Keratinocyte (primary cell): ENCODE results near the gene OAF. TPM values are rescaled to one million over a fixed set of nuclear protein-coding genes. Genes with fewer than 3 reads are reported as not detected.

Experiments
- DNase-seq: peaks from one replicate; pipeline ENCODE4 v3.0.0-alpha.2; 2011; ENCODE audit warnings: low read depth, missing footprints, low spot score
- FAIRE-seq: peaks from 2 replicates; lab custom pipeline; 2011; peaks lifted over from hg19 to GRCh38; lab: Jason Lieb, UNC
- H2AFZ ChIP-seq: 2 replicates; pipeline ENCODE4 v1.6.0; 2012; ENCODE audit warnings: low read length, control low read depth, inconsistent platforms; ENCODE audit not compliant: control insufficient read depth
- H3K27ac ChIP-seq: 2 replicates; pipeline ENCODE4 v1.5.1; 2011; ENCODE audit warnings: low read length; ENCODE audit not compliant: control insufficient read depth, insufficient read depth
- H3K27me3 ChIP-seq: 3 replicates; pipeline ENCODE4 v1.6.0; 2011; ENCODE audit warnings: low read length; ENCODE audit not compliant: control insufficient read depth, insufficient read depth; ENCODE audit errors: extremely low read depth
- H3K36me3 ChIP-seq, 2 experiments: 2 replicates in 1 of 2; 3 replicates in 1 of 2; pipeline ENCODE4 v1.5.1; 2011; ENCODE audit warnings: low read length in 2 of 2, mild to moderate bottlenecking in 1 of 2; ENCODE audit not compliant: control insufficient read depth in 2 of 2, insufficient read depth in 2 of 2; ENCODE audit errors: extremely low read depth in 1 of 2
- H3K4me1 ChIP-seq: 3 replicates; pipeline ENCODE4 v1.5.1; 2011; ENCODE audit warnings: low read length; ENCODE audit not compliant: control insufficient read depth, insufficient read depth; ENCODE audit errors: extremely low read depth
- H3K4me2 ChIP-seq: 3 replicates; pipeline ENCODE4 v1.6.0; 2011; ENCODE audit warnings: low read depth, low read length; ENCODE audit not compliant: control insufficient read depth, insufficient read depth; ENCODE audit errors: extremely low read depth
- H3K4me3 ChIP-seq, 3 experiments: fragments of 200-600 bp in 1 of 3; sonication (generic) in 1 of 3; 2 replicates in 2 of 3; 3 replicates in 1 of 3; pipeline ENCODE4 v1.5.1; 2011 to 2016; ENCODE audit warnings: low read length in 3 of 3, mild to moderate bottlenecking in 3 of 3, control low read depth in 2 of 3, inconsistent platforms in 1 of 3, low read depth in 1 of 3, mixed read lengths in 1 of 3, mixed run types in 1 of 3, moderate library complexity in 1 of 3; ENCODE audit not compliant: control insufficient read depth in 2 of 3, insufficient read depth in 2 of 3; ENCODE audit errors: extremely low read depth in 1 of 3
- H3K79me2 ChIP-seq: 2 replicates; pipeline ENCODE4 v1.6.0; 2012; ENCODE audit warnings: low read length; ENCODE audit not compliant: control insufficient read depth, insufficient read depth
- H3K9ac ChIP-seq: 3 replicates; pipeline ENCODE4 v1.6.0; 2011; ENCODE audit warnings: low read length; ENCODE audit not compliant: control insufficient read depth, insufficient read depth; ENCODE audit errors: extremely low read depth
- H3K9me1 ChIP-seq: 3 replicates; pipeline ENCODE4 v1.6.0; 2011; ENCODE audit warnings: low read length; ENCODE audit not compliant: control insufficient read depth, insufficient read depth; ENCODE audit errors: extremely low read depth
- H3K9me3 ChIP-seq: 2 replicates; pipeline ENCODE4 v1.5.1; 2012; ENCODE audit warnings: low read depth, low read length; ENCODE audit not compliant: control insufficient read depth
- H4K20me1 ChIP-seq: 3 replicates; pipeline ENCODE4 v1.6.0; 2011; ENCODE audit warnings: low read length; ENCODE audit not compliant: control insufficient read depth, insufficient read depth; ENCODE audit errors: extremely low read depth
- EZH2 ChIP-seq: IDR thresholded peaks from one replicate; pipeline ENCODE4 v1.6.1; 2012; ENCODE audit warnings: inconsistent platforms, mild to moderate bottlenecking, low read length, moderate library complexity
- dilution Hi-C: fragments of 300-500 bp; cut with MboI; formaldehyde crosslinking; loops from one replicate; pipeline ENCODE4 v1.7.0; 2020; ENCODE audit warnings: low sequenced_read_pairs; ENCODE audit not compliant: extremely low pct_ligation_motif_present
- polyA plus RNA-seq, 5 experiments: library from polyadenylated mRNA; depleted of rRNA in 3 of 5; stranded (reverse) in 3 of 5; stranded (forward) in 1 of 5; unstranded in 1 of 5; fragments of >200 nt; gene quantifications; 1 replicate in 1 of 5; 2 replicates in 3 of 5; 3 replicates in 1 of 5; pipeline versions ENCODE4 v1.2.1 to v1.2.3, GENCODE V29; 2011 to 2012; ENCODE audit warnings: missing spikeins in 2 of 5, low read depth in 1 of 5, low replicate concordance in 1 of 5
- TF ChIP-seq, protein P1 (sequence below), 3 experiments: IDR thresholded peaks in 1 of 3; conservative IDR thresholded peaks in 1 of 3; optimal IDR thresholded peaks in 1 of 3; 2 replicates in 2 of 3; 3 replicates in 1 of 3; pipeline versions ENCODE3 to v1.5.1; 2011; ENCODE audit warnings: low read length in 3 of 3, mild to moderate bottlenecking in 3 of 3, moderate library complexity in 2 of 3, control low read depth in 1 of 3, inconsistent platforms in 1 of 3; ENCODE audit not compliant: insufficient read depth in 2 of 3; ENCODE audit errors: extremely low read depth in 1 of 3

Gene OAF
- polyA plus RNA-seq, 1 donor (not counting 4 experiments of a cell fraction or from before 2014, with no cell fraction given) = 11.2 TPM

GRCh38 chr11:120212926-120213325, 2.1 kb downstream of the OAF start:
- H3K4me3 ChIP-seq = no peak overlapping the region
- no peak for TF ChIP-seq EZH2
- TF ChIP-seq, protein P1, sequence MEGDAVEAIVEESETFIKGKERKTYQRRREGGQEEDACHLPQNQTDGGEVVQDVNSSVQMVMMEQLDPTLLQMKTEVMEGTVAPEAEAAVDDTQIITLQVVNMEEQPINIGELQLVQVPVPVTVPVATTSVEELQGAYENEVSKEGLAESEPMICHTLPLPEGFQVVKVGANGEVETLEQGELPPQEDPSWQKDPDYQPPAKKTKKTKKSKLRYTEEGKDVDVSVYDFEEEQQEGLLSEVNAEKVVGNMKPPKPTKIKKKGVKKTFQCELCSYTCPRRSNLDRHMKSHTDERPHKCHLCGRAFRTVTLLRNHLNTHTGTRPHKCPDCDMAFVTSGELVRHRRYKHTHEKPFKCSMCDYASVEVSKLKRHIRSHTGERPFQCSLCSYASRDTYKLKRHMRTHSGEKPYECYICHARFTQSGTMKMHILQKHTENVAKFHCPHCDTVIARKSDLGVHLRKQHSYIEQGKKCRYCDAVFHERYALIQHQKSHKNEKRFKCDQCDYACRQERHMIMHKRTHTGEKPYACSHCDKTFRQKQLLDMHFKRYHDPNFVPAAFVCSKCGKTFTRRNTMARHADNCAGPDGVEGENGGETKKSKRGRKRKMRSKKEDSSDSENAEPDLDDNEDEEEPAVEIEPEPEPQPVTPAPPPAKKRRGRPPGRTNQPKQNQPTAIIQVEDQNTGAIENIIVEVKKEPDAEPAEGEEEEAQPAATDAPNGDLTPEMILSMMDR (optimal IDR thresholded peaks at IDR 0.05 in 1 of 3, IDR thresholded peaks at IDR 0.05 in 1 of 3, conservative IDR thresholded peaks at IDR 0.05 in 1 of 3; ENCODE audit: extremely low read depth in 1 of 3, insufficient read depth in 2 of 3, low read length in 3 of 3) = no peak
- dilution Hi-C loops = no loop called here
- H3K79me2 ChIP-seq = no peaks in the 10 kb centered on the region
- H3K27me3 ChIP-seq = no peaks in the 10 kb centered on the region
- H3K36me3 ChIP-seq = peaks cover 0 to 4% of the 10 kb centered on the region in 2 experiments
- no peak overlapping the region for H3K4me2 ChIP-seq
- no peaks in the 10 kb centered on the region for H4K20me1 ChIP-seq
- FAIRE-seq = no peak
- H3K9ac ChIP-seq = no peak overlapping the region
- no peaks in the 10 kb centered on the region for H3K9me1 ChIP-seq
- H3K4me1 ChIP-seq = peaks cover 25% of the 10 kb centered on the region
- H3K9me3 ChIP-seq = no peaks in the 10 kb centered on the region
- H3K27ac ChIP-seq = no peak overlapping the region
- H2AFZ ChIP-seq = no peak overlapping the region
- DNase-seq = no peak

- H3K9me1 ChIP-seq = no peaks in the 10 kb centered on the region
- no peak overlapping the region for H3K27ac ChIP-seq
- H3K4me3 ChIP-seq = no peak overlapping the region
- no peaks in the 10 kb centered on the region for H3K9me3 ChIP-seq
- dilution Hi-C loops = no loop called here
- DNase-seq = no peak
- peaks cover 2% of the 10 kb centered on the region for H4K20me1 ChIP-seq
- H3K4me1 ChIP-seq = peaks cover 16% of the 10 kb centered on the region
- no peak overlapping the region for H3K9ac ChIP-seq
- peaks cover 0 to 4% of the 10 kb centered on the region in 2 experiments for H3K36me3 ChIP-seq
- no peak for FAIRE-seq
- no peaks in the 10 kb centered on the region for H3K27me3 ChIP-seq
- no peak overlapping the region for H3K4me2 ChIP-seq
- TF ChIP-seq EZH2 = no peak
- TF ChIP-seq, protein P1 (optimal IDR thresholded peaks at IDR 0.05 in 1 of 3, IDR thresholded peaks at IDR 0.05 in 1 of 3, conservative IDR thresholded peaks at IDR 0.05 in 1 of 3; ENCODE audit: extremely low read depth in 1 of 3, insufficient read depth in 2 of 3, low read length in 3 of 3) = no peak
- no peaks in the 10 kb centered on the region for H3K79me2 ChIP-seq
- H2AFZ ChIP-seq = no peak overlapping the region
Observed at GRCh38 chr11:120214581-120214980, 3.7 kb downstream of the OAF start.
